Dendritic cell treated with granulocyte-macrophage colony-stimulating factor and Interleukin-4, amounts not matched to agents 40 ng/mL and 50 ng/mL, for 4 days (primary cell): Measurements from ENCODE around the gene AKR1D1.
"Not testable (repeated sequence)": the region's sequence is repeated elsewhere in the genome, so short reads cannot be mapped to it uniquely, and the experiment has no call there.

Experiments
- H3K27ac Mint-ChIP-seq: one replicate; pipeline ENCODE4 v1.8.0; 2022; ENCODE audit warnings: mild to moderate bottlenecking, mixed read lengths
- H3K27me3 Mint-ChIP-seq: one replicate; pipeline ENCODE4 v1.8.0; 2022; ENCODE audit warnings: mild to moderate bottlenecking, mixed read lengths
- H3K36me3 Mint-ChIP-seq: one replicate; pipeline ENCODE4 v1.8.0; 2022; ENCODE audit warnings: low read depth, mixed read lengths
- H3K4me1 Mint-ChIP-seq: one replicate; pipeline ENCODE4 v1.8.0; 2022; ENCODE audit warnings: low read depth, mixed read lengths
- H3K4me3 Mint-ChIP-seq: one replicate; pipeline ENCODE4 v1.8.0; 2022; ENCODE audit warnings: mild to moderate bottlenecking, moderate library complexity, mixed read lengths
- H3K9me3 Mint-ChIP-seq: one replicate; pipeline ENCODE4 v1.8.0; 2022; ENCODE audit warnings: mixed read lengths
- intact Hi-C: fragments of 100-400 bp; cut with micrococcal nuclease; formaldehyde crosslinking; loops from one replicate; pipeline ENCODE4 v1.15.0; 2022

Gene AKR1D1

GRCh38 chr7:138081868-138082267 is 5.6 kb downstream of the AKR1D1 start:
- intact Hi-C loops = no loop called here
- no peak overlapping the region for H3K27ac Mint-ChIP-seq
- no peaks in the 10 kb centered on the region for H3K9me3 Mint-ChIP-seq
- H3K27me3 Mint-ChIP-seq = no peaks in the 10 kb centered on the region
- no peak overlapping the region for H3K4me3 Mint-ChIP-seq
- no peaks in the 10 kb centered on the region for H3K36me3 Mint-ChIP-seq
- peaks cover 5% of the 10 kb centered on the region for H3K4me1 Mint-ChIP-seq

DNA sequence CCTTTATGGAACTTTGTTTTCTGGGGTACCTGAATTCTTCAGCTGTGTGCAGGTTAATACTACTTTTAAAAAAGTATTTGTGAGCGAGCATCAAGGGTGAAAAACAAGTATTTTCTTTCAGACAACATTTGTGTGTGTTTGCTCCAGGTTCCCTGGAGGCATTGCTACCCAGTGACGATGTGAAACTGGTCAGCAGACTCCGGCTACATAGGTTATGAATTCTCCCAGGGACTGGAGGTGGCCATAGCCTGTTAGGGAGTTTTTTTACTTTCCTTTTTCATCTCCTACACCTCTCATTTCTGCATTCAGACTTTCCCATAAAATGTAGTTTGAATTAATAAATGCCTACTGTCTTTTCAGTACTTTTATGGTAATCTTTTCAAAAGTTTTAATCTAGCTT is 7.6 kb downstream of the AKR1D1 start:
- intact Hi-C loops = no loop called here
- no peaks in the 10 kb centered on the region for H3K9me3 Mint-ChIP-seq
- H3K27ac Mint-ChIP-seq = no peak overlapping the region
- H3K27me3 Mint-ChIP-seq = no peaks in the 10 kb centered on the region
- no peaks in the 10 kb centered on the region for H3K36me3 Mint-ChIP-seq
- no peak overlapping the region for H3K4me3 Mint-ChIP-seq
- peaks cover 4% of the 10 kb centered on the region for H3K4me1 Mint-ChIP-seq

DNA sequence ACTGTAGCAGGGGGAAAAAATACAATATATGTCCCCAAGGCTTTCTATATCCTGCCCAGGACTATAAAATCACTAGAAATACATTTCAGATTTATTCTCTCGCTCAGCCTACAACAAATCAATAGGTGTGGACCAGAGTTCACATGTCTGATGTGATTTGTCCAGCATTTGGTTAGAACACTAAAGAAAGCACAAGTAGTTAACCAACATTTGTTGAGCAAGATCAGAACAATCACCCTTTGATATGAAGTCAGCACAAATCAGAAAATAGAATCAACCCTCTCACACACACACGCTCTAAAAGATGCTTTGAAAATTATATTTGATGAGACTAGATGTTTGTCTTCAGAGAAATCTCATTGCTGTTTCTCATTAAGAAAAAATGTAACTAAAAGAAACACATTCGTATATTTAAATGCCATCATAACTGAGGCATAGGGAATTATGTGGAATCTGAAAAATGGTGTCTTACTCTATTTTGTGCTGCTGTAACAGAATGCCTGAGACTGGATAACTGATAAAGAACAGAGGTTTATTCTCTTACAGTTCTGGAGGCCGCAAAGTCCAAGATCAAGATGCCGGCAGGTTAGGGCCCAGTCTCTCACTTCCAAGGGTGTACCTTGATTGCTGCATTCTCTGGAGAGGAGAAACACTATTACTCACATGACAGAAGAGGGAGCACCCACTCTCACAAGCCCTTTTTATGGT is 10.5 kb downstream of the AKR1D1 start:
- no peaks in the 10 kb centered on the region for H3K9me3 Mint-ChIP-seq
- intact Hi-C loops = no loop called here
- H3K4me1 Mint-ChIP-seq = no peaks in the 10 kb centered on the region
- H3K27ac Mint-ChIP-seq = no peak overlapping the region
- no peaks in the 10 kb centered on the region for H3K36me3 Mint-ChIP-seq
- no peaks in the 10 kb centered on the region for H3K27me3 Mint-ChIP-seq
- H3K4me3 Mint-ChIP-seq = no peak overlapping the region

GRCh38 chr7:138089080-138089901 is 13.0 kb downstream of the AKR1D1 start:
- Mint-ChIP-seq H3K4me1 (no peaks in the 10 kb centered on the region), H3K27me3 (no peaks in the 10 kb centered on the region), H3K27ac (no peak overlapping the region), H3K4me3 (no peak overlapping the region), H3K9me3 (no peaks in the 10 kb centered on the region), H3K36me3 (no peaks in the 10 kb centered on the region)
- intact Hi-C loops = no loop called here

DNA sequence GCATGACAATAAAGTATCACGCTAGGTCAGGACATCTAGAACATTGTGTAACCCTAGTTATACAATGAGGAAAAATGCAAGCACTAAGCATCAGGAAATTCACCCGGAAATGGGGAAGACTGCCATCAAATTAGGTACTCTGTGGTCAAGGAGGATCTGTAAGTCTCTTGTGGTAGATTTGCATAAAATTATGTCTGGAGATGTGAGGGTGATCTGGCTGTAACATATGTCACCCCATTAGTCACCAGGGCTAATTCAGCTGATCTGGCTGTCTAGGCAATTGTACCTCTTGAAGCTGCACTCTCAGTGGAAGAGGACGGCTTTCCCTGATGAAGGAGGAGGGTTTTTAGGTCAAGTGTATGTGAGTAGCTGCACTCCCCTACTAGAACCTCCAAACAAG is 14.8 kb downstream of the AKR1D1 start:
- H3K4me3 Mint-ChIP-seq = no peak overlapping the region
- intact Hi-C loops = no loop called here
- no peaks in the 10 kb centered on the region for H3K4me1 Mint-ChIP-seq
- H3K9me3 Mint-ChIP-seq = no peaks in the 10 kb centered on the region
- no peaks in the 10 kb centered on the region for H3K36me3 Mint-ChIP-seq
- no peak overlapping the region for H3K27ac Mint-ChIP-seq
- H3K27me3 Mint-ChIP-seq = no peaks in the 10 kb centered on the region

GRCh38 chr7:138091840-138092239 is 15.6 kb downstream of the AKR1D1 start:
- H3K4me3 Mint-ChIP-seq, H3K4me1 Mint-ChIP-seq, intact Hi-C loops, H3K9me3 Mint-ChIP-seq, H3K27ac Mint-ChIP-seq, H3K36me3 Mint-ChIP-seq, H3K27me3 Mint-ChIP-seq: not testable (repeated sequence)

DNA sequence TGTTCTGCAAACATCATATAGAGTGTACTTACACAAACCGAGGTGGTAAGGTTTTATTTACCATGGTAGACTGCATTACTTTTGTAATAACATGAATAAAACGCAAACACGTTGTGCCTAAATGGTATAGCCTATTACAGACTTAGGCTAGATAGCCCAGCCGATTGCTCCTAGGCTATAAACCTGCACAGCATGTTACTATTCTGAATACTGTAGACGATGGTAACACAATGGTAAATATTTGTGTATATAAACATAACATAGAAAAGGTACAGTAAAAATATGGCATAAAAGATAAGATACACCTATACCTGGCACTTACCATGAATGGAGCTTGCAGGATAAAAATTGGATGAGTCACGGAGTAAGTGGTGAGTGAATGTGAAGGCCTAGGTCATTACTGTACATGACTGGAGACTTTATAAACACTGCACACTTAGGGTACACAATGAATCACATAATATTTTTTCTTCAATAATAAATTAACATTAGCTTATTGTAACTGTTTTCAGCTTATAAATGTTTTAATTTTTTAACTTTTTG is 16.3 kb downstream of the AKR1D1 start:
- no peaks in the 10 kb centered on the region for H3K36me3 Mint-ChIP-seq
- no peak overlapping the region for H3K27ac Mint-ChIP-seq
- H3K4me3 Mint-ChIP-seq = no peak overlapping the region
- no peaks in the 10 kb centered on the region for H3K9me3 Mint-ChIP-seq
- intact Hi-C loops = no loop called here
- H3K27me3 Mint-ChIP-seq = no peaks in the 10 kb centered on the region
- no peaks in the 10 kb centered on the region for H3K4me1 Mint-ChIP-seq

GRCh38 chr7:138095972-138096935 is 20.0 kb downstream of the AKR1D1 start:
- no peaks in the 10 kb centered on the region for H3K9me3 Mint-ChIP-seq
- no peaks in the 10 kb centered on the region for H3K36me3 Mint-ChIP-seq
- no peaks in the 10 kb centered on the region for H3K27me3 Mint-ChIP-seq
- intact Hi-C loops = no loop called here
- no peak overlapping the region for H3K4me3 Mint-ChIP-seq
- H3K4me1 Mint-ChIP-seq = no peaks in the 10 kb centered on the region
- no peak overlapping the region for H3K27ac Mint-ChIP-seq

DNA sequence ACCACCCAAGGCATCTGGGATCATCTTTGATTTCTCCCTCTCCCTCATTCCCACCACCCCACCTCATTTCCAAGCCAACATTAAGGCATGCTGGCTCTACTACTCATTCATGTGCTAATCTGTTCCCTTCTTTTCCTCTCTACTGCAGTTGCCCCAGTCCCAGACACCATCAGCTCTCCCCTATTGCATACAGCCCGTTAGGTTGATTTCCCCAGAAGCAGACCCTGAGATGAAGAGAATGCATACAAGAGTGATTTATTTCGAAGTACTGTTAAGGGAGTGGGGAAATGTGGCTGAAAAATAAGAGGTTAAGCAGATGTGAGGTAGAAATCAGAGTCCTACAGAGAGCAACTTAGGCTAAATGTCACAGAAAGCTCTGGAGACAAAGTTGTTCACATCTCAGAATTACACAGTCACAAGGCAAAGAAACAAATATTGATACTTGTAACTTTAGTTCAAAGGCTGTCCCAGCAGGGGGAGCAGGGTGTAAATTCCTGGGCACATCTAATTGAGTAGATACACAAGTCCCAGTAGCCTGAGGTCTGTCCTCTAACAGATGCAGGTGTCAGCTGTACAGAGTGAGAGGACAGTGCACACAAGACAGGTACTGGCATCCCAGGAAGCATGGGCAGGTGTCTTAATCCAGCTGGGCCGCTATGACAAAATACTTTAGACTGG is 20.9 kb downstream of the AKR1D1 start:
- H3K27me3 Mint-ChIP-seq = no peaks in the 10 kb centered on the region
- intact Hi-C loops = loop anchor here (1.0 kb wide), 1 partner anchor 641 kb away; no protein-coding TSS in a partner anchor
- H3K4me1 Mint-ChIP-seq = no peaks in the 10 kb centered on the region
- H3K4me3 Mint-ChIP-seq = no peak overlapping the region
- no peak overlapping the region for H3K27ac Mint-ChIP-seq
- no peaks in the 10 kb centered on the region for H3K9me3 Mint-ChIP-seq
- no peaks in the 10 kb centered on the region for H3K36me3 Mint-ChIP-seq

DNA sequence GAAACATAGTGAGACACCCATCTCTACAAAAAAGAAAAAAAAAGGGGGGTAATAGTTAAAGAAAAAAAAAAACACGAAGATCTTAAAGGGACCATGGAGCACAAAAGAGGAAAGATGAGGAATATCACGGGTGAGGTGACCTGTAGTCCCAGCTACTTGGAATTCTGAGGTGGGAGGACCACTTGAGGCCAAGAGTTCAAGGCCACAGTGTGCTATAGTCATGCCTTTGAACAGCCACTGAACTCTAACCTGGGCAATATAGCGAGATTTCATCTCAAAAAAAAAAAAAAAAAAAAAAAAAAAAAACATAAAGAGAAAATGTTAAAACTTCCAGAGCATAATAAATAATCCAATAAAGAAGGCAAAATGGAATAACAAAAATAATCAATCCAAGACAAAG is 23.6 kb downstream of the AKR1D1 start:
- Mint-ChIP-seq H3K27me3 (no peaks in the 10 kb centered on the region), H3K36me3 (no peaks in the 10 kb centered on the region), H3K4me1 (no peaks in the 10 kb centered on the region), H3K4me3 (no peak overlapping the region), H3K9me3 (no peaks in the 10 kb centered on the region), H3K27ac (no peak overlapping the region)
- intact Hi-C loops = no loop called here

GRCh38 chr7:138105221-138105620 is 29.0 kb downstream of the AKR1D1 start:
- Mint-ChIP-seq H3K27me3 (no peaks in the 10 kb centered on the region), H3K36me3 (no peaks in the 10 kb centered on the region), H3K4me1 (no peaks in the 10 kb centered on the region), H3K9me3 (no peaks in the 10 kb centered on the region), H3K4me3 (no peak overlapping the region), H3K27ac (no peak overlapping the region)
- intact Hi-C loops = no loop called here

- H3K4me1 Mint-ChIP-seq = peaks cover 16% of the 10 kb centered on the region
- H3K9me3 Mint-ChIP-seq = peaks cover 13% of the 10 kb centered on the region
- H3K27ac Mint-ChIP-seq = no peak overlapping the region
- H3K27me3 Mint-ChIP-seq = no peaks in the 10 kb centered on the region
- intact Hi-C loops = no loop called here
- no peak overlapping the region for H3K4me3 Mint-ChIP-seq
- H3K36me3 Mint-ChIP-seq = no peaks in the 10 kb centered on the region
Observed at GRCh38 chr7:138115047-138115446, 38.8 kb downstream of the AKR1D1 start.

- Mint-ChIP-seq H3K9me3 (peaks cover 13% of the 10 kb centered on the region), H3K36me3 (no peaks in the 10 kb centered on the region), H3K27ac (no peak overlapping the region), H3K27me3 (no peaks in the 10 kb centered on the region), H3K4me3 (no peak overlapping the region), H3K4me1 (peaks cover 10% of the 10 kb centered on the region)
- intact Hi-C loops = no loop called here
Observed at GRCh38 chr7:138116141-138116540, 39.9 kb downstream of the AKR1D1 start.
